GM19438 (cell line): ENCODE measurements around the gene TFAP2D.

Experiments used
- ATAC-seq: cut with Tn5 transposase; IDR thresholded peaks from one replicate; pipeline ENCODE4 v1.9.1; 2021; ENCODE audit warnings: low read depth; ENCODE audit not compliant: unreplicated experiment

The TFAP2D gene

GRCh38 chr6:50816947-50817645 lies 103.8 kb downstream of the TFAP2D start:
- no peak for ATAC-seq

GRCh38 chr6:50817646-50817950 lies 104.3 kb downstream of the TFAP2D start:
- no peak for ATAC-seq

DNA sequence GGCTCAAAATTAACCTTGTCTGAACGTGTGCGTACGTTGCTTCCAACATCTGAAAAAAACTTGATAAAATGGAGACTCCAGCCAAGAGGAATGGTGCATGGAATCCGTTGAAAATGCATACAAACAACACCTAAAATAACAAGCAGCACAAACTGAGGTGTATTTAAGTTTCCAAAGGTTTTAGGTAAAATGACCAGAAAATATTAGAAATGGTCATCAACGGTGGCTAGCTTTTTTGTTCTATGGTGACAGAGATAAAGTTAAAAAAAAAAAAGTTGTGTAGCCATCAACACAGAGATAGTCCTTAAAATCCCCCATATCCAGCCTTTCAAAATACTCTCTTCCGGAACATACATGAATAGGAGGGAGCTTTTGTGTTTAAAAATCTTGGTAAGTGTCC lies 104.7 kb downstream of the TFAP2D start:
- ATAC-seq, result no peak

DNA sequence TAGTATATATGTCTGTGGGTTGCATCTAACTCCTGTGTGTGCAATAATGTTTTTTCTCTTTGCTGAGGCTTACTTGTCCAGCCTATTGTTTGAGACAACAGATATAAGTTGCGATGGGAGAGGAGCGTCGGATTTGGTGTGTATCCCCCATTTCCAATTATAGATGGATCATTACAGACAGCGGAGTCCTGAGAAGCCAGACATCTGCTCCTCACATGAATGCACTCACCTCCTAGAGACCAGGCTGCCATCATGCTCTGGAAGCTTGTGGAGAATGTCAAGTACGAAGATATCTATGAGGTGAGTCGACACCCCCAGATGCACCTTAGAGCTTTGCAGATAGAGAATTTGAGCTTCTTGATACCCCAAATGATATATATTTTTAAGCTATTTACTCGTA lies 105.3 kb downstream of the TFAP2D start, which contains the start of gene TFAP2B:
Gene TFAP2B, plus strand, starts transcription at position 199 of the 400 bp plus-strand sequence. Its CDS starts 21 bp downstream, at position 220.
- ATAC-seq, result no peak

GRCh38 chr6:50819466-50819903 lies 106.2 kb downstream of the TFAP2D start:
- ATAC-seq, result no peak

GRCh38 chr6:50819904-50820868 lies 106.9 kb downstream of the TFAP2D start:
- ATAC-seq, result no peak

DNA sequence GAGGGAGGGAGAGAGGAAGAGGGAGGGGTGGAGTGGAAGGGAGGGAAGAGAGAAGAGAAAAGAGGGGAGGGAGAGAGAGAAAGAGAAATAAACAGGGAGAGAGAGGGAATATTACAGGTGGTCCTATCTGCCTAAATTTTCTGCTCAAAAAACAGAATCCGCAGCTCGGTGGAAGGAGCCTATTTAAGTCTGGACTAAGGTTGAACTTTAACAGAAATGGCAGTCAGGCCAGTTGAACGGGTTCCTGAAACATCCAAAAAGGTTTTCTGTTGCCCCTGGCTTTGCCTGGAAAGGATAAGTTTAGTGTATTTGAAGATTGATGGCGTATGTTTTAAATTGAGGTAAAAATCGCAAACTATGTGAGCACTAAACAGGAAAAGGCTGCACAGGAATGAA lies 107.5 kb downstream of the TFAP2D start:
- no peak for ATAC-seq

- ATAC-seq, result no peak
These were observed 108.2 kb downstream of the TFAP2D start for GRCh38 chr6:50821441-50822077.

DNA sequence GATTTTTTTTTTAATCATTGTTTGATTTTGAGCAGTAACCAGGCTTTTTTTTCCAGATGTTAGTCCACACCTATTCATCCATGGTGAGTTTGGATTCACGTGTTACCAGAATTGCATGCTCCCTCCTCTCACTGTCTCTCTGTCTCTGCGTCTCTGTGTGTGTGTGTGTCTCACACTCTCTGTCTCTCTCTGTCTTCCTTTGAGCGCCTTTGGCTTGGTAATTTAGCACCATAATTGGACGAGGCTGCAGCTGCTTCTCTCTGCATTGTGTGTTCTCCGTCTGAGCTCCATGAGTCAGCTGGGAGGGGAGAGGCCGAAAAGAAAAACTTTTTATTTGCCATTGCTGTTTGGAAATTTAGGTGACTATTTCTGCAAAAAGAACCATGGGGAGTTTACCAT lies 108.8 kb downstream of the TFAP2D start:
- no peak for ATAC-seq
